ENCODE results near the gene TP53TG3F.
"Not testable (repeated sequence)": the region's sequence is repeated elsewhere in the genome, so short reads cannot be mapped to it uniquely, and the experiment has no call there.

Gene TP53TG3F, protein sequence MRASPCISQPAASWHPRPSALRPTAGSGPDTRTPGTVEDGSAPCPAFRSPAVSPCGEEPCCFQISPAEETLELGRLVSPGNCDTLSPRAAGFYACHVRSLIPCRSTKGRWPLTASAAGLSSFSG

DNA sequence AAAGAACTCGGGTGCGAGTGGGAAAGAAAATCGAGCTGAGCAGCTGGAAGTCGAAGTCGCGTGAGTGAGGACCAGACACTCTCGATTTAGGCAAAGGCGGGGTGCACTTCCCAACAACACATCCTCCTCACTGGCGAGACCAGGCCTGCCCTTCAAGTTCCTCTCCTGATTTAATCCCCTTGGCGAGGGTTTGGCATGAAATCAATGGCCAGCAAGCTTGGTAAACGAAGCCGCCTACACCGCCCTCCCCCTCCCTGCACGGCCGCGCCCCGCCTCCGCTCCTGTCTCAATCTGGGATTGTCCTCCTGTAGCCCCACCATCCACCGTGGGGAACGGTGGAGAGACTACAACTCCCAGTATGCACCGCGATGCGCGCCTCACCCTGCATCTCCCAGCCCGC is at the start of gene TP53TG3F:
Gene TP53TG3F, plus strand, starts transcription at position 301 of the 400 bp plus-strand sequence. Its CDS starts 68 bp downstream, at position 369.
- not testable (repeated sequence) for DNase-seq (ENCODE audit: low read depth)

DNA sequence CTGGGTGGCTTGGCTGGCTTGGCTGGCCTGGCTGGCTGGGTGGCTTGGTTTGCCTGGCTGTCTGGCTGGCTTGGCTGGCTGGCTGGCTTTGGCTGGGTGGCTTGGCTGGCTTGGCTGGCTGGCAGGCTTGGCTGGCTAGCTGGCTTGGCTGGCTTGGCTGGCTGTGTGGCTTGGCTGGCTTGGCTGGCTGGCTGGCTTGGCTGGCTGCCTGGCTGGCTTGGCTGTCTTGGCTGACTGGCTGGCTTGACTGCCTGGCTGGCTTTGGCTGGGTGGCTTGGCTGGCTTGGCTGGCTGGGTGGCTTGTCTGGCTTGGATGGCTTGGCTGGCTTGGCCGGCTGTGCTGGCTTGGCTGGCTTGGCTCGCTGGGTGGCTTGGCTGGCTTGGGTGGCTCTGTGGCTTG is 32.2 kb downstream of the TP53TG3F start:
- not testable (repeated sequence) for DNase-seq (ENCODE audit: low read depth)

DNA sequence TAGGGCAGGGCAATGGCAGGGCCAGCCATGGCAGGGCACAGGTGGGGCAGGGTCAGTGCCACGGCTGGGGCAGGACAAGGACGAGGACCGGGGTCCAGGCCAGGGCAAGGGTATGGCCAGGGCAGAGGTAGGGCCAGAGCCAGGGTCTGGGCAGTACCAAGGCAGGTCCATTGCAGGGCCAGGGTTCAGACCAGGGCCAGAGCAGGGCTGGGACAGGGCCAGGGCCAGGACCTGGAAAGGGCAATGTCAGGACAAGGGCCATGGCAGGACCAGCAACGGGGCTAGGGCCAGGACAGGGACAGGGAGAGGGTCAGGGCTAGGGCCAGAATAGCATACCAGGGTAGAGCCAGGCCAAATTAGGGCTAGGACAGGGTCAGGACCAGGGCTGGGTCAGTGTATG is 47.8 kb downstream of the TP53TG3F start:
- not testable (repeated sequence) for DNase-seq (ENCODE audit: low read depth)

DNA sequence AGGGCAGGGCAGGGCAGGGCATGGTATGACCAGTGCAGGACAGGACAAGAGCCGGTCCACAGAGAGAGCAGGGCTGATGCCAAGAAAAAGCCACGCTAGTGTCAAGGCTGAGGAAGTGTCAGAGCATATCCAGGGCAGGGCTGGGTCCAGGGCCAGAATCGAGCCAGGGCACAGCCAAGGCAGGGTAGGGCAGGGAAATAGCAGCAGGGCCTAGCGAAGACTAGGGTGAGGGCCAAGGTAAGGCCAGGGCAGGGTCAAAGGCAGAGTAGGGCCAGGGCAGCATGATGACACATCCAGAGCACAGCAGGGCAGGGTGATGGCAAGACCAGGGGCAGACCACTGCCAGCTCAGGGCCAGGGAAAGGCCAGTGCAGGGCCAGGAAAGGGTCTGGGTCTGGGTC is 49.7 kb downstream of the TP53TG3F start:
- not testable (repeated sequence) for DNase-seq (ENCODE audit: low read depth)

DNA sequence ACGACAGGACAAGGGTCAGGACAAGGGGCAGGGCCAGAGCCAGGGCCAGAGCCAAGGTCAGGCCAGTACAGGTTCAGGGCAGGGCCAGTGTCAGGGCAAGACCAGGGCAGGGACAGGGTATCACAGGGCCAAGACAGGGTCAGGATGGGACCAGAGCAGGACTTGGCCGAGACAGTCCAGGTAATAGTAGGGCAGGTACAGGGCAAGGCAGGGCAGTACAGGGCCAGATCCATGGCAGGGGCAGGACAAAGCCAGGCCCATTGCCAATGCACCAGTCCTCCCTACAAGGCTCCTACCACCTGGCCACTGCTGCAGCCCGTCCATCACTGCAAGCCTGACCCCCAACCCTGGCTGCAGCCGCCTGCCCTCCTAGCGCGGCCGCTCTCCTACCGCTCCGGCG is 50.5 kb downstream of the TP53TG3F start:
- not testable (repeated sequence) for DNase-seq (ENCODE audit: low read depth)

Data from activated gamma-delta T cell treated with anti-CD3 and anti-CD28 coated beads, Interleukin-2, amount 50 U/mL, for 16 hours (primary cell).